Type B pancreatic cell (in vitro differentiated cells): ENCODE data around the gene DLG5. TPM values are rescaled to one million over a fixed set of nuclear protein-coding genes. Genes with fewer than 3 reads are reported as not detected.

ENCODE experiments used
- DNase-seq: peaks from one replicate; pipeline ENCODE4 v3.0.0; 2021; ENCODE audit warnings: mixed read lengths; ENCODE audit not compliant: unreplicated experiment; ENCODE audit errors: extremely low spot score
- H3K27ac Mint-ChIP-seq: 2 replicates; pipeline ENCODE4 v1.8.0; 2021; ENCODE audit warnings: mild to moderate bottlenecking, mixed read lengths
- H3K27me3 Mint-ChIP-seq: 2 replicates; pipeline ENCODE4 v1.8.0; 2021; ENCODE audit warnings: mixed read lengths
- H3K36me3 Mint-ChIP-seq: 2 replicates; pipeline ENCODE4 v1.8.0; 2021; ENCODE audit warnings: mixed read lengths
- H3K4me1 Mint-ChIP-seq: one replicate; pipeline ENCODE4 v1.8.0; 2021; ENCODE audit warnings: mixed read lengths; ENCODE audit not compliant: unreplicated experiment
- H3K4me3 Mint-ChIP-seq: 2 replicates; pipeline ENCODE4 v1.8.0; 2021; ENCODE audit warnings: mild to moderate bottlenecking, mixed read lengths
- H3K9me3 Mint-ChIP-seq: 2 replicates; pipeline ENCODE4 v1.8.0; 2021; ENCODE audit warnings: mixed read lengths
- total RNA-seq: library from RNA; stranded (reverse); gene quantifications from 2 replicates; pipeline ENCODE4 v1.2.1, GENCODE V29; 2021; ENCODE audit warnings: low replicate concordance
- TF ChIP-seq, protein P1 (sequence below): fragments of 200-600 bp; sonication (generic); conservative IDR thresholded peaks from 2 replicates; pipeline ENCODE4 v1.5.0; 2021; ENCODE audit warnings: antibody characterized with exemption, mild to moderate bottlenecking

DLG5 gene
- total RNA-seq, 1 donor from 2014 or later = 80.0 TPM

- Mint-ChIP-seq H3K4me3 (no peak overlapping the region), H3K27ac (no peak overlapping the region), H3K4me1 (peaks cover 24% of the 10 kb centered on the region), H3K36me3 (peaks cover 8% of the 10 kb centered on the region), H3K27me3 (no peaks in the 10 kb centered on the region), H3K9me3 (no peaks in the 10 kb centered on the region)
- DNase-seq = no peak
- TF ChIP-seq, protein P1, sequence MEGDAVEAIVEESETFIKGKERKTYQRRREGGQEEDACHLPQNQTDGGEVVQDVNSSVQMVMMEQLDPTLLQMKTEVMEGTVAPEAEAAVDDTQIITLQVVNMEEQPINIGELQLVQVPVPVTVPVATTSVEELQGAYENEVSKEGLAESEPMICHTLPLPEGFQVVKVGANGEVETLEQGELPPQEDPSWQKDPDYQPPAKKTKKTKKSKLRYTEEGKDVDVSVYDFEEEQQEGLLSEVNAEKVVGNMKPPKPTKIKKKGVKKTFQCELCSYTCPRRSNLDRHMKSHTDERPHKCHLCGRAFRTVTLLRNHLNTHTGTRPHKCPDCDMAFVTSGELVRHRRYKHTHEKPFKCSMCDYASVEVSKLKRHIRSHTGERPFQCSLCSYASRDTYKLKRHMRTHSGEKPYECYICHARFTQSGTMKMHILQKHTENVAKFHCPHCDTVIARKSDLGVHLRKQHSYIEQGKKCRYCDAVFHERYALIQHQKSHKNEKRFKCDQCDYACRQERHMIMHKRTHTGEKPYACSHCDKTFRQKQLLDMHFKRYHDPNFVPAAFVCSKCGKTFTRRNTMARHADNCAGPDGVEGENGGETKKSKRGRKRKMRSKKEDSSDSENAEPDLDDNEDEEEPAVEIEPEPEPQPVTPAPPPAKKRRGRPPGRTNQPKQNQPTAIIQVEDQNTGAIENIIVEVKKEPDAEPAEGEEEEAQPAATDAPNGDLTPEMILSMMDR = no peak
These were observed 11.0 kb downstream of the DLG5 start for GRCh38 chr10:77915319-77916105.

DNA sequence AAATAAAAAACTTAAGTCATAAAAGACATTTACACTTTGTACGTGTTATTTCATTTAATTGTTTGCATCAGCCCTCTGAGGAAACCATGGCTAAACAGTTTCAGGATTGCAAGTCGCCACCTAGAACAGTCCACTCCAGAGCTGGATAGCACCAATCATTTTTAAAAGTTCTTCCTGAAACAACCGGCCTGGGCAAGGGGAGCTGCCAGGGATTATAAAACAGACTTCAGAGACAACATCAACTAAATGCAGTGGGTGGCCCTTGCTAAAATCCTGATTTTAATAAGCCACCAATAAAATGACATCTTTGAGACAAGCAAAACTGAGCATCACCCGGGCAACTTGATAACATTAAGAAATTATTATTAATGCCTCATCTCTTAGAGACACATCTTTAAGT is 13.5 kb downstream of the DLG5 start:
- TF ChIP-seq, protein P1 = no peak
- peaks cover 37% of the 10 kb centered on the region for H3K4me1 Mint-ChIP-seq
- no peaks in the 10 kb centered on the region for H3K36me3 Mint-ChIP-seq
- H3K9me3 Mint-ChIP-seq = no peaks in the 10 kb centered on the region
- DNase-seq = no peak
- no peak overlapping the region for H3K27ac Mint-ChIP-seq
- H3K4me3 Mint-ChIP-seq = no peak overlapping the region
- H3K27me3 Mint-ChIP-seq = no peaks in the 10 kb centered on the region

DNA sequence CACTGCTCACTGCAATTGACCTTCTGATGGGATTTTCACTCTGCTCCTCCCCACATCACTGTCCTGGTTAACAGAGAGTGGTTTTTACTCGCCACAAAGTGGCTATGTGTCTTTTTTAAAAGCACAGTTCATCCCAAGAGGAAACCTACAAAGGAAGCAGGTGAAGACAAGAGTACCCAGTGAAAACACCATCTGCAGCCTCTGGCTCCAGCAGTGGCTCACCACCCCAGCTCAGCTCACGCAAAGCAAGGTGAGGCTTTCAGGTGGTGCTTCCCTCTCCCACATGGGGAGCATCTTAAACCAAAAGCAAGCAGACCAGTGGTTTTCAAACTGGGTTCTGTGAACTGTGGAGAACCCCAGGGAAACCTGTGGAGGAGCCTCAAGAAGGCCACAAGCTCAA is 14.0 kb downstream of the DLG5 start:
- no peaks in the 10 kb centered on the region for H3K27me3 Mint-ChIP-seq
- no peaks in the 10 kb centered on the region for H3K9me3 Mint-ChIP-seq
- H3K36me3 Mint-ChIP-seq = no peaks in the 10 kb centered on the region
- no peak overlapping the region for H3K4me3 Mint-ChIP-seq
- H3K4me1 Mint-ChIP-seq = peaks cover 40% of the 10 kb centered on the region
- TF ChIP-seq, protein P1 = no peak
- DNase-seq = no peak
- H3K27ac Mint-ChIP-seq = no peak overlapping the region

DNA sequence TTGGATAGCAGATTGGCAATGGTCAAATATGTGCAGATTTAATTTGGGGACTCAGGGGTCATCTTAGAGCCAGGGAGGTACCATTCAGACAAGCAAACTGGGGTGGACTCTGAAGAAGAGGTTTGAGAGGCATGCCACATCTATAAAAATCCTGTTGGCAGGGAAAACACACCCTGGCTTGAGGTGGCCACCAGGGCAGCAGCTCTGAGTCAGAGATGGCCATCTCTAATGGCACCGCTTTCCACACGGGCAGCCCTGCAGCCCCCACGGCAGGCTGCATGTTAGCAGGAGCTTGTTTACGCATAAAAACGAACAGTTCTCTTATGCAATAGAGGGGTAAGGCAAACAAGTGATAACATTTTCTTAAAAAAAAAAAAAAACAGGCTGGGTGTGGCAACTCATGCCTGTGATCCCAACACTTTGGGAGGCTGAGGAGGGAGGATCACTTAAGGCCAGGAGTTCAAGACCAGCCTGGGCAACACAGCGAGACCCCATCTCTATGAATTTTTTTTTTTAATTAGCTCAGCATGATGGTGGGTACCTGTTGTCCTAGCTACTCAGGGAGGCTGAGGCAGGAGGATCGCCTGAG is 14.9 kb downstream of the DLG5 start:
- Mint-ChIP-seq H3K27me3 (no peaks in the 10 kb centered on the region), H3K27ac (peak overlapping the region; percentile 73), H3K4me3 (no peak overlapping the region), H3K36me3 (no peaks in the 10 kb centered on the region), H3K9me3 (no peaks in the 10 kb centered on the region), H3K4me1 (peaks cover 40% of the 10 kb centered on the region)
- no peak for DNase-seq
- TF ChIP-seq, protein P1 = no peak

GRCh38 chr10:77910524-77911145 is 15.9 kb downstream of the DLG5 start:
- TF ChIP-seq, protein P1 = no peak
- Mint-ChIP-seq H3K4me1 (peaks cover 44% of the 10 kb centered on the region), H3K27ac (peak overlapping the region; percentile 88), H3K36me3 (peaks cover under 1% of the 10 kb centered on the region), H3K4me3 (no peak overlapping the region), H3K27me3 (no peaks in the 10 kb centered on the region), H3K9me3 (no peaks in the 10 kb centered on the region)
- no peak for DNase-seq
